Lower leg skin (tissue), 4 donors: ENCODE measurements around the gene ATN1. TPM values are rescaled to one million over a fixed set of nuclear protein-coding genes. Genes with fewer than 3 reads are reported as not detected.

Source experiments
- DNase-seq, 2 donors: peaks; one replicate each; pipeline ENCODE4 v3.0.0-alpha.2; 2019; ENCODE audit warnings: low spot score in 2 of 2
- H3K4me3 ChIP-seq: fragments of 200-600 bp; sonication (generic); 2 replicates; pipeline ENCODE4 v1.5.1; 2017; ENCODE audit warnings: mild to moderate bottlenecking, low read depth; ENCODE audit not compliant: poor library complexity, severe bottlenecking
- CTCF ChIP-seq, 3 donors: fragments of 450-650 bp; IDR thresholded peaks; one replicate each; pipeline ENCODE4 v1.5.1; 2016; ENCODE audit warnings: antibody characterized with exemption in 3 of 3, mild to moderate bottlenecking in 3 of 3, moderate library complexity in 2 of 3
- POLR2A ChIP-seq, 2 donors: fragments of 450-650 bp; IDR thresholded peaks; one replicate each; pipeline ENCODE4 v1.6.1; 2016 to 2017; ENCODE audit warnings: antibody characterized with exemption in 2 of 2, mild to moderate bottlenecking in 1 of 2, moderate library complexity in 1 of 2
- WGBS, 2 donors: methylation state at CpG; one replicate each; pipeline ENCODE4 v1.1.5; 2018; 5-methylcytosine and 5-hydroxymethylcytosine counted together
- intact Hi-C: fragments of 100-400 bp; cut with DNase I; formaldehyde crosslinking; loops from one replicate; pipeline ENCODE4 v1.15.0; 2023; ENCODE audit warnings: low total_unique reads
- total RNA-seq, 4 donors: library from RNA; depleted of rRNA; stranded (reverse); fragments of >200 nt; gene quantifications; one replicate each; pipeline ENCODE4 v1.1.0, GENCODE V29; 2016

The ATN1 gene
- total RNA-seq, 4 donors from 2014 or later, result 33.4 to 115 (median 64.0) TPM

GRCh38 chr12:6956021-6956727, 28.4 kb downstream of the ATN1 start:
- WGBS, 2 donors, result 81 to 82% methylated on average over 28 of the region's 28 CpGs
- intact Hi-C loops, result loop anchor here (10.0 kb wide), 1 partner anchor 139 kb away; the partner anchor contains the start of gene C1R
- no peak overlapping the region for H3K4me3 ChIP-seq
- DNase-seq, result peak in 1 of 2 donors; percentile 88
- TF ChIP-seq CTCF (IDR thresholded peaks at IDR 0.05) (no peak), POLR2A (IDR thresholded peaks at IDR 0.05) (no peak)

GRCh38 chr12:6957151-6957701, 29.5 kb downstream of the ATN1 start:
- no peak for TF ChIP-seq CTCF (IDR thresholded peaks at IDR 0.05)
- no peak for TF ChIP-seq POLR2A (IDR thresholded peaks at IDR 0.05)
- no peak for DNase-seq
- WGBS, 2 donors, result 78 to 84% methylated on average over 19 to 20 of the region's 20 CpGs
- intact Hi-C loops, result loop anchor here (10.0 kb wide), 1 partner anchor 138 kb away; the partner anchor contains the start of gene C1R
- no peak overlapping the region for H3K4me3 ChIP-seq

- TF ChIP-seq CTCF (IDR thresholded peaks at IDR 0.05) (no peak), POLR2A (IDR thresholded peaks at IDR 0.05) (no peak)
- DNase-seq, result no peak
- intact Hi-C loops, result loop anchor here (10.0 kb wide), 1 partner anchor 137 kb away; the partner anchor contains the start of gene C1R
- WGBS, 2 donors, result 49 to 68% methylated on average over 28 of the region's 28 CpGs
- H3K4me3 ChIP-seq, result no peak overlapping the region
Observed at GRCh38 chr12:6957741-6958608, 30.2 kb downstream of the ATN1 start.

- no peak for DNase-seq
- WGBS, 2 donors, result 69% methylated on average over 10 of the region's 10 CpGs
- TF ChIP-seq POLR2A (IDR thresholded peaks at IDR 0.05), result no peak
- no peak for TF ChIP-seq CTCF (IDR thresholded peaks at IDR 0.05)
- intact Hi-C loops, result loop anchor here (10.0 kb wide), 1 partner anchor 136 kb away; the partner anchor contains the start of gene C1R
- no peak overlapping the region for H3K4me3 ChIP-seq
Observed at GRCh38 chr12:6958609-6959057, 30.9 kb downstream of the ATN1 start.

- WGBS, 2 donors, result 59 to 70% methylated on average over 24 of the region's 24 CpGs
- peak in 1 of 2 donors; percentile 87 for DNase-seq
- intact Hi-C loops, result loop anchor here (10.0 kb wide), 1 partner anchor 136 kb away; the partner anchor contains the start of gene C1R
- TF ChIP-seq POLR2A (IDR thresholded peaks at IDR 0.05) (no peak), CTCF (IDR thresholded peaks at IDR 0.05) (no peak)
- no peak overlapping the region for H3K4me3 ChIP-seq
Observed at GRCh38 chr12:6959058-6959804, 31.5 kb downstream of the ATN1 start.
